Central memory CD4-positive, alpha-beta T cell (primary cell): Measurements from ENCODE around the gene EFR3B.

Source experiments
- DNase-seq: peaks from one replicate; pipeline ENCODE4 v3.0.0; 2022

EFR3B gene

GRCh38 chr2:25194576-25195122 is 152.8 kb downstream of the EFR3B start:
- DNase-seq = no peak

GRCh38 chr2:25197336-25198208 is 155.7 kb downstream of the EFR3B start:
- no peak for DNase-seq

GRCh38 chr2:25198209-25198525 is 156.3 kb downstream of the EFR3B start:
- no peak for DNase-seq

- no peak for DNase-seq
Measured at GRCh38 chr2:25198576-25198975, 156.7 kb downstream of the EFR3B start.

DNA sequence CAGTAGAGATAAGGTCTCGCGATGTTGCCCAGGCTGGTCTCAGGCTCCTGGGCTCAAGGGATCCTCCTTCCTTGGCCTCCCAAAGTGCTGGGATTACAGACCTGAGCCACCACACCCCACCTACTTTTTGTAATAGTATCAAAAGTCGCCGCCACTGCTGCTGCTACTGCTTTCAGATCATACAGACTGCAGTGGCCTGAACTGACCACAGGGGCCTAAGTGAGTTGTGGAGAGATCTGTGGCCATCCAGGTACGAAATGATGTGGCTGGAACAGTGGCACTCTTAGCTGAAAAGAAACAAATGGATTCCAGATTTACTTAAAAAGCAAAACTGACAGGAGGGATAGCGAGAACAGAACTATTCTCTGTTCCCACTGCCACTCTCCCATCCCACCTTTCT is 159.4 kb downstream of the EFR3B start:
- no peak for DNase-seq

GRCh38 chr2:25201794-25202193 is 159.9 kb downstream of the EFR3B start:
- no peak for DNase-seq

GRCh38 chr2:25202275-25202674 is 160.4 kb downstream of the EFR3B start:
- no peak for DNase-seq

- no peak for DNase-seq
Measured at GRCh38 chr2:25204190-25204838, 162.4 kb downstream of the EFR3B start.

GRCh38 chr2:25207078-25207545 is 165.2 kb downstream of the EFR3B start:
- DNase-seq = no peak
